Activated T-cell treated with anti-CD3 and anti-CD28 coated beads, Interleukin-2, amount 50 U/mL, for 24 hours (primary cell): Measurements from ENCODE around the gene HTR6.
"Not testable (repeated sequence)": the region's sequence is repeated elsewhere in the genome, so short reads cannot be mapped to it uniquely, and the experiment has no call there.

Experiments used
- DNase-seq: peaks from one replicate; pipeline ENCODE4 v3.0.0-alpha.2; 2020
- H3K27ac Mint-ChIP-seq: 2 replicates; pipeline ENCODE4 v1.8.0; 2020; ENCODE audit warnings: mild to moderate bottlenecking, mixed read lengths
- H3K27me3 Mint-ChIP-seq: 2 replicates; pipeline ENCODE4 v1.8.0; 2020; ENCODE audit warnings: mixed read lengths
- H3K36me3 Mint-ChIP-seq: 2 replicates; pipeline ENCODE4 v1.8.0; 2020; ENCODE audit warnings: low read depth, mixed read lengths
- H3K4me1 Mint-ChIP-seq: 2 replicates; pipeline ENCODE4 v1.8.0; 2020; ENCODE audit warnings: low read depth, mixed read lengths
- H3K4me3 Mint-ChIP-seq: 2 replicates; pipeline ENCODE4 v1.8.0; 2020; ENCODE audit warnings: mild to moderate bottlenecking, moderate library complexity, mixed read lengths
- H3K9me3 Mint-ChIP-seq: 2 replicates; pipeline ENCODE4 v1.8.0; 2020; ENCODE audit warnings: mixed read lengths

HTR6 gene

GRCh38 chr1:19664453-19665185, at the start of gene HTR6:
Gene HTR6 (plus strand): TSS chr1:19664875. CDS start chr1:19665754, 879 bp downstream.
- peak within 1 kb of the TSS; percentile 55 for H3K4me3 Mint-ChIP-seq
- H3K27ac Mint-ChIP-seq = no peak within 1 kb of the TSS
- H3K36me3 Mint-ChIP-seq = no peaks in the 10 kb centered on the region
- H3K9me3 Mint-ChIP-seq = no peaks in the 10 kb centered on the region
- H3K4me1 Mint-ChIP-seq = peaks cover 12% of the 10 kb centered on the region
- DNase-seq = peak; percentile 69
- H3K27me3 Mint-ChIP-seq = peaks cover 38% of the 10 kb centered on the region

- Mint-ChIP-seq H3K4me1 (peaks cover 30% of the 10 kb centered on the region), H3K4me3 (no peak overlapping the region), H3K36me3 (peaks cover 63% of the 10 kb centered on the region), H3K27me3 (no peaks in the 10 kb centered on the region), H3K27ac (no peak overlapping the region), H3K9me3 (no peaks in the 10 kb centered on the region)
- DNase-seq = no peak
Observed at GRCh38 chr1:19615438-19615837, 49.2 kb upstream of the HTR6 start.

GRCh38 chr1:19616489-19616888, 48.2 kb upstream of the HTR6 start:
- Mint-ChIP-seq H3K4me1 (peaks cover 37% of the 10 kb centered on the region), H3K4me3 (no peak overlapping the region), H3K9me3 (no peaks in the 10 kb centered on the region), H3K27me3 (no peaks in the 10 kb centered on the region), H3K36me3 (peaks cover 67% of the 10 kb centered on the region), H3K27ac (no peak overlapping the region)
- DNase-seq = no peak

- DNase-seq = no peak
- Mint-ChIP-seq H3K9me3 (no peaks in the 10 kb centered on the region), H3K27me3 (no peaks in the 10 kb centered on the region), H3K4me1 (peaks cover 37% of the 10 kb centered on the region), H3K4me3 (no peak overlapping the region), H3K36me3 (peaks cover 75% of the 10 kb centered on the region), H3K27ac (no peak overlapping the region)
Observed at GRCh38 chr1:19617376-19617775, 47.3 kb upstream of the HTR6 start.

GRCh38 chr1:19618428-19618827, 46.2 kb upstream of the HTR6 start:
- Mint-ChIP-seq H3K9me3 (no peaks in the 10 kb centered on the region), H3K27ac (no peak overlapping the region), H3K4me1 (peaks cover 30% of the 10 kb centered on the region), H3K4me3 (no peak overlapping the region), H3K27me3 (no peaks in the 10 kb centered on the region), H3K36me3 (peaks cover 77% of the 10 kb centered on the region)
- DNase-seq = no peak

GRCh38 chr1:19619697-19620384, 44.8 kb upstream of the HTR6 start:
- Mint-ChIP-seq H3K36me3 (peaks cover 80% of the 10 kb centered on the region), H3K9me3 (no peaks in the 10 kb centered on the region), H3K27me3 (no peaks in the 10 kb centered on the region), H3K27ac (no peak overlapping the region), H3K4me1 (peaks cover 32% of the 10 kb centered on the region), H3K4me3 (no peak overlapping the region)
- DNase-seq = no peak

GRCh38 chr1:19620786-19621185, 43.9 kb upstream of the HTR6 start:
- no peaks in the 10 kb centered on the region for H3K9me3 Mint-ChIP-seq
- H3K27me3 Mint-ChIP-seq = no peaks in the 10 kb centered on the region
- H3K27ac Mint-ChIP-seq = no peak overlapping the region
- peaks cover 81% of the 10 kb centered on the region for H3K36me3 Mint-ChIP-seq
- DNase-seq = no peak
- peaks cover 28% of the 10 kb centered on the region for H3K4me1 Mint-ChIP-seq
- H3K4me3 Mint-ChIP-seq = no peak overlapping the region

GRCh38 chr1:19621274-19621950, 43.3 kb upstream of the HTR6 start:
- Mint-ChIP-seq H3K4me1 (peaks cover 24% of the 10 kb centered on the region), H3K9me3 (no peaks in the 10 kb centered on the region), H3K4me3 (no peak overlapping the region), H3K36me3 (peaks cover 82% of the 10 kb centered on the region), H3K27ac (no peak overlapping the region), H3K27me3 (no peaks in the 10 kb centered on the region)
- no peak for DNase-seq

- no peaks in the 10 kb centered on the region for H3K9me3 Mint-ChIP-seq
- peaks cover 23% of the 10 kb centered on the region for H3K4me1 Mint-ChIP-seq
- no peak for DNase-seq
- no peaks in the 10 kb centered on the region for H3K27me3 Mint-ChIP-seq
- peaks cover 82% of the 10 kb centered on the region for H3K36me3 Mint-ChIP-seq
- H3K4me3 Mint-ChIP-seq = no peak overlapping the region
- no peak overlapping the region for H3K27ac Mint-ChIP-seq
Observed at GRCh38 chr1:19622204-19622603, 42.5 kb upstream of the HTR6 start.

GRCh38 chr1:19623523-19623922, 41.2 kb upstream of the HTR6 start:
- Mint-ChIP-seq H3K9me3 (no peaks in the 10 kb centered on the region), H3K27me3 (no peaks in the 10 kb centered on the region), H3K4me3 (no peak overlapping the region), H3K36me3 (peaks cover 85% of the 10 kb centered on the region), H3K27ac (no peak overlapping the region), H3K4me1 (peaks cover 20% of the 10 kb centered on the region)
- no peak for DNase-seq

GRCh38 chr1:19625291-19625937, 39.3 kb upstream of the HTR6 start:
- Mint-ChIP-seq H3K9me3 (no peaks in the 10 kb centered on the region), H3K36me3 (peaks cover 89% of the 10 kb centered on the region), H3K27ac (no peak overlapping the region), H3K4me1 (peaks cover 9% of the 10 kb centered on the region), H3K27me3 (no peaks in the 10 kb centered on the region), H3K4me3 (no peak overlapping the region)
- DNase-seq = no peak

GRCh38 chr1:19628879-19629278, 35.8 kb upstream of the HTR6 start:
- H3K27ac Mint-ChIP-seq = no peak overlapping the region
- H3K4me3 Mint-ChIP-seq = no peak overlapping the region
- DNase-seq = no peak
- peaks cover 2% of the 10 kb centered on the region for H3K4me1 Mint-ChIP-seq
- H3K27me3 Mint-ChIP-seq = no peaks in the 10 kb centered on the region
- H3K36me3 Mint-ChIP-seq = peaks cover 57% of the 10 kb centered on the region
- H3K9me3 Mint-ChIP-seq = no peaks in the 10 kb centered on the region

GRCh38 chr1:19629357-19629756, 35.3 kb upstream of the HTR6 start:
- no peak overlapping the region for H3K4me3 Mint-ChIP-seq
- H3K27me3 Mint-ChIP-seq = no peaks in the 10 kb centered on the region
- H3K9me3 Mint-ChIP-seq = no peaks in the 10 kb centered on the region
- H3K36me3 Mint-ChIP-seq = peaks cover 54% of the 10 kb centered on the region
- no peak for DNase-seq
- peaks cover 2% of the 10 kb centered on the region for H3K4me1 Mint-ChIP-seq
- H3K27ac Mint-ChIP-seq = no peak overlapping the region

- not testable (repeated sequence) for DNase-seq, H3K27me3 Mint-ChIP-seq, H3K9me3 Mint-ChIP-seq, H3K4me1 Mint-ChIP-seq, H3K27ac Mint-ChIP-seq, H3K4me3 Mint-ChIP-seq
- peaks cover 46% of the 10 kb centered on the region for H3K36me3 Mint-ChIP-seq
Observed at GRCh38 chr1:19630192-19630591, 34.5 kb upstream of the HTR6 start.
